ENCODE data around the gene TOPORS.

Gene TOPORS

DNA sequence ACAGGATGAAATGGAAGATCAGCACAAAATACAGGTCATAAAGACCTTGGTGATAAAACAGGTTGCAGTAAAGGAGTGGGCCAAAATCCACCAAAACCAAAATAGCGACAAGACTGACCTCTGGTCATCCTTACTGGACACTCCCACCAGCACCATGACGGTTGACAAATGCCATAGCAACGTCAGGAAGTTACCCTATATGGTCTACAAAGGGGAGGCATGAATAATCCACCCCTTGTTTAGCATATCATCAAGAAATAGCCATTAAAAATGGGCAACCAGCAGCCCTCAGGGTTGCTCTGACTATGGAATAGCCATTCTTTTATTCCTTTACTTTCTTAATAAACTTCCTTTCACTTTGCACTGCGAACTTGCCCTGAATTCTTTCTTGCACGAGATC, 26.6 kb upstream of the TOPORS start:
- H3K4me1 ChIP-seq (ENCODE audit: control insufficient read depth, low read length), result peaks cover 9% of the 10 kb centered on the region
- TF ChIP-seq EZH2phosphoT487 (IDR thresholded peaks at IDR 0.05; ENCODE audit: borderline replicate concordance, low read length), result no peak
- TF ChIP-seq, protein P1, sequence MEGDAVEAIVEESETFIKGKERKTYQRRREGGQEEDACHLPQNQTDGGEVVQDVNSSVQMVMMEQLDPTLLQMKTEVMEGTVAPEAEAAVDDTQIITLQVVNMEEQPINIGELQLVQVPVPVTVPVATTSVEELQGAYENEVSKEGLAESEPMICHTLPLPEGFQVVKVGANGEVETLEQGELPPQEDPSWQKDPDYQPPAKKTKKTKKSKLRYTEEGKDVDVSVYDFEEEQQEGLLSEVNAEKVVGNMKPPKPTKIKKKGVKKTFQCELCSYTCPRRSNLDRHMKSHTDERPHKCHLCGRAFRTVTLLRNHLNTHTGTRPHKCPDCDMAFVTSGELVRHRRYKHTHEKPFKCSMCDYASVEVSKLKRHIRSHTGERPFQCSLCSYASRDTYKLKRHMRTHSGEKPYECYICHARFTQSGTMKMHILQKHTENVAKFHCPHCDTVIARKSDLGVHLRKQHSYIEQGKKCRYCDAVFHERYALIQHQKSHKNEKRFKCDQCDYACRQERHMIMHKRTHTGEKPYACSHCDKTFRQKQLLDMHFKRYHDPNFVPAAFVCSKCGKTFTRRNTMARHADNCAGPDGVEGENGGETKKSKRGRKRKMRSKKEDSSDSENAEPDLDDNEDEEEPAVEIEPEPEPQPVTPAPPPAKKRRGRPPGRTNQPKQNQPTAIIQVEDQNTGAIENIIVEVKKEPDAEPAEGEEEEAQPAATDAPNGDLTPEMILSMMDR (IDR thresholded peaks at IDR 0.05; ENCODE audit: low read depth, low read length, poor library complexity, severe bottlenecking), result no peak
- H3K79me2 ChIP-seq (ENCODE audit: control insufficient read depth, low read length), result no peaks in the 10 kb centered on the region
- H3K27ac ChIP-seq (ENCODE audit: low read depth, low read length), result no peak overlapping the region
- H3K36me3 ChIP-seq (ENCODE audit: control insufficient read depth, low read length), result no peaks in the 10 kb centered on the region
- H3K4me2 ChIP-seq (ENCODE audit: low read length), result no peak overlapping the region
- no peak overlapping the region for H3K4me3 ChIP-seq (ENCODE audit: low read length)
- H3K9me2 ChIP-seq (replicated peaks; ENCODE audit: control insufficient read depth, low read length), result no peaks in the 10 kb centered on the region
- H3K27me3 ChIP-seq (ENCODE audit: control insufficient read depth, low read length), result peaks cover 6% of the 10 kb centered on the region; the same call in 1 of the 2 replicates
- no peaks in the 10 kb centered on the region for H3F3A ChIP-seq (ENCODE audit: control insufficient read depth, insufficient read depth)
- no peaks in the 10 kb centered on the region for H4K20me1 ChIP-seq (ENCODE audit: control insufficient read depth, insufficient read depth, low read depth, low read length)
- no peaks in the 10 kb centered on the region for H3K9me3 ChIP-seq (ENCODE audit: control insufficient read depth, insufficient read depth, low read length)

DNA sequence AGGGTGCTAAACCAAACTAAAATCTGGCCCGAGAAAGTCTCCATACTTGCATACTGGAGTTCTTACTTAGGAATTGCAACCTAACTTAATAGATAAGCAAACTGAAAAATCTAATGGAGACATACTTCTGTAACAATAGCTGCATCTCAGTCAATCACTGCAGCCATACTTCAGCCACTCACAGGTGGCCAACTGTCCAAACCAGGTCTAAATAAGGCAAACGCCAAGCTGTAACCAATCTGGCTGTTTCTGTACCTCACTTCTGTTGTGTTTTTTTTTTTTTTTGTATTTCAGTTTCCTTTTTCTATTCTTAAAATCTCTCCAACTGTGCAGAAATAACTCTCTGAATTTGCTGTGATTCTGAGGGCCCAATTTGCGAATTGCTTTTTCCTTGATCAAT, 24.9 kb upstream of the TOPORS start:
- TF ChIP-seq, protein P1 (IDR thresholded peaks at IDR 0.05; ENCODE audit: low read depth, low read length, poor library complexity, severe bottlenecking), result no peak
- TF ChIP-seq EZH2phosphoT487 (IDR thresholded peaks at IDR 0.05; ENCODE audit: borderline replicate concordance, low read length), result no peak
- no peaks in the 10 kb centered on the region for H4K20me1 ChIP-seq (ENCODE audit: control insufficient read depth, insufficient read depth, low read depth, low read length)
- H3K4me1 ChIP-seq (ENCODE audit: control insufficient read depth, low read length), result peaks cover 15% of the 10 kb centered on the region
- H3K9me2 ChIP-seq (replicated peaks; ENCODE audit: control insufficient read depth, low read length), result no peaks in the 10 kb centered on the region
- H3K27ac ChIP-seq (ENCODE audit: low read depth, low read length), result no peak overlapping the region
- H3K4me2 ChIP-seq (ENCODE audit: low read length), result no peak overlapping the region
- peaks cover 6% of the 10 kb centered on the region; the same call in 1 of the 2 replicates for H3K27me3 ChIP-seq (ENCODE audit: control insufficient read depth, low read length)
- H3K79me2 ChIP-seq (ENCODE audit: control insufficient read depth, low read length), result peaks cover 6% of the 10 kb centered on the region
- no peaks in the 10 kb centered on the region for H3F3A ChIP-seq (ENCODE audit: control insufficient read depth, insufficient read depth)
- no peaks in the 10 kb centered on the region for H3K9me3 ChIP-seq (ENCODE audit: control insufficient read depth, insufficient read depth, low read length)
- no peaks in the 10 kb centered on the region for H3K36me3 ChIP-seq (ENCODE audit: control insufficient read depth, low read length)
- no peak overlapping the region for H3K4me3 ChIP-seq (ENCODE audit: low read length)

DNA sequence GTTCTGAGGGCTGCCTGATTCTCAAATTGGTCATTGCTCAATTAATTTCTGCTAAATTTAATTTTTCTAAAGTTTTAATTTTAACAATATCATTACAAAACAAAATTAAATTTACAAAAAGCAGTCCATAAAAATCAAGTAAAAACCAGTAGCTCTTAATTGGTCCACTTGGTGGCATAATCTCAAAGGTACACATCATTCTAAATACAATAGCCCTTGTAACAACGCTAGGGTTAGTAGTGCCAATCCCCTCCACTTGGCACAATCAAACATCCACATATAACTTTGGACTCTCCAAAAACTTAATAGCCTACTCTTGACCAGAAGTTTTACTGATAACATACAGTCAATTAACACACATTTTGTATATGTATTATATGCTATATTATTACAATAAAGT, 22.5 kb upstream of the TOPORS start:
- Histone ChIP-seq H3K27me3 (ENCODE audit: control insufficient read depth, low read length) (no peaks in the 10 kb centered on the region), H3K36me3 (ENCODE audit: control insufficient read depth, low read length) (peaks cover 8% of the 10 kb centered on the region), H3K27ac (ENCODE audit: low read depth, low read length) (no peak overlapping the region), H4K20me1 (ENCODE audit: control insufficient read depth, insufficient read depth, low read depth, low read length) (no peaks in the 10 kb centered on the region), H3K79me2 (ENCODE audit: control insufficient read depth, low read length) (peaks cover 30% of the 10 kb centered on the region), H3K9me2 (replicated peaks; ENCODE audit: control insufficient read depth, low read length) (no peaks in the 10 kb centered on the region), H3K4me1 (ENCODE audit: control insufficient read depth, low read length) (peaks cover 17% of the 10 kb centered on the region), H3F3A (ENCODE audit: control insufficient read depth, insufficient read depth) (no peaks in the 10 kb centered on the region), H3K4me3 (ENCODE audit: low read length) (no peak overlapping the region), H3K9me3 (ENCODE audit: control insufficient read depth, insufficient read depth, low read length) (no peaks in the 10 kb centered on the region), H3K4me2 (ENCODE audit: low read length) (no peak overlapping the region)
- no peak for TF ChIP-seq EZH2phosphoT487 (IDR thresholded peaks at IDR 0.05; ENCODE audit: borderline replicate concordance, low read length)
- TF ChIP-seq, protein P1 (IDR thresholded peaks at IDR 0.05; ENCODE audit: low read depth, low read length, poor library complexity, severe bottlenecking), result no peak
